ENCODE results near the gene KRTAP4-9.
"Not testable (repeated sequence)": the region's sequence is repeated elsewhere in the genome, so short reads cannot be mapped to it uniquely, and the experiment has no call there.

KRTAP4-9 gene

GRCh38 chr17:41101586-41102259, 3.5 kb upstream of the KRTAP4-9 start, which contains the start of gene KRTAP4-16:
Gene KRTAP4-16 (minus strand): TSS chr17:41102209. CDS start chr17:41102209, 0 bp downstream.
- no peak for TF ChIP-seq CTCF (IDR thresholded peaks at IDR 0.05; ENCODE audit: insufficient read depth, low read depth, low read length, missing control alignments)
- DNase-seq (ENCODE audit: low read depth), result no peak
- no peak within 1 kb of the TSS for H3K4me3 ChIP-seq (ENCODE audit: low read depth, low read length)

- TF ChIP-seq CTCF (IDR thresholded peaks at IDR 0.05; ENCODE audit: insufficient read depth, low read depth, low read length, missing control alignments), result no peak
- H3K4me3 ChIP-seq (ENCODE audit: low read depth, low read length), result no peak overlapping the region
- DNase-seq (ENCODE audit: low read depth), result no peak
Measured at GRCh38 chr17:41103896-41104295, 1.3 kb upstream of the KRTAP4-9 start.

DNA sequence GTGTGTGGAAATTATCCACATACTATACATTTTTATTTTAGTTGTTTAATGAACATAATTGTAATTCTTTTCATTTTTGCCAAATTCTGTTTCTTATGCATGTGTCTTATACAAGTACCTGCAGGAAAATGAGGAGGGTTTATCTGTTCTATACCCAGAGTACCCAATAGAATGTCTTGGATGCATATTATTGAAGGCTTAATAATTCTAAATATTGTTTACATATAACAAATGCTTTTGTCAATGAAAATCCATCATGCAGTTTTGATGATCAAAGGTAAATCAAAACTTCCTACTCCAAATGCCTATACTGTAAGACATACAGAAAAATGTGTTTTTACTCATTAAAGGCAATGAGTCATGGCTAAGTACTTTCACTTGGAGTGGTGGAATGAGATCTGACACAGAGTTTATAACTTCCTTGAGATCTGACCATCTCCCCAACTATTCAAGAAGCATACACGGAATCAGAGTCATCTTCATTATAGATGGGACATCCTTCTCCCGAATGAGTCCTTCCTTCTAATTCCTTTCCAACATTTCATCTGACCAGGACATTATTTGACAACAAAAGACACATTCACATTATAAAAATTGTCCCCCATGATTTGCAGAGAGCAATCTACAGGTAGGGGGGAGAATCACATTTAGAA, 677 bp upstream of the KRTAP4-9 start:
- not testable (repeated sequence) for DNase-seq (ENCODE audit: low read depth); H3K4me3 ChIP-seq (ENCODE audit: low read depth, low read length)

- TF ChIP-seq CTCF (IDR thresholded peaks at IDR 0.05; ENCODE audit: insufficient read depth, low read depth, low read length, missing control alignments), result no peak
- H3K4me3 ChIP-seq (ENCODE audit: low read depth, low read length), result no peak overlapping the region
- DNase-seq (ENCODE audit: low read depth), result no peak
Measured at GRCh38 chr17:41107941-41108450, 2.8 kb downstream of the KRTAP4-9 start.

DNA sequence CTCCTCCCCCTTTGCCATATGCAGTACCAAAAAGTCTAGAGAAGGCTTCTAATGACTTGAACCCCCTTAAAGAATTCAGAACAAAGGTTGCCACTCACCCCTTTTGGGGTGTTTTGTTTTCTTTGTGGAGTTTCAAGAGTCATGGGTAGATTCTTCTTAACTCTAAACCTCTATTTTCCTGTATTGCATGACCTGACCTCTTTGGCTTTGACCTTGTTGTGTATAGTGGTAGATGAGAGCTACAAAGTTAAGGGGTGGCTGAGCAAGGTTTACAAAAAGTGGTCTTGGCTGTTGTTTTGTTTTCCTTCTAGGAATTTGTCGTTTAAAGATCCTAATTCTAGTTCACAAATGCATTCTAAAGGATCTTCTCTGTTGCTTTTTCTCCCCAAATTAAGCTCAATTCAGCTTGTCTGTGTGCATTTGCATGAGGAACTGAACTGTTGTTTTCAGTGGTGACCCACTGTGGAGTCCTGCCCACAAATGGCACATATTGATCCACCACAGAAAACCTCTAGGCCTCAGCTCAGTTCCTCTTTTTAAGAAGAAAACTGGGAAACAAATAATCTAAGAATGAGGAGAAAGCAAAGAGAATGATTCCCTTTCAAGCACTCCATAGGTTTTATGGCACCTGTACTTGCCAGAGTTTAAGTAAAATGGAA, 3.7 kb downstream of the KRTAP4-9 start:
- not testable (repeated sequence) for H3K4me3 ChIP-seq (ENCODE audit: low read depth, low read length); DNase-seq (ENCODE audit: low read depth)

DNA sequence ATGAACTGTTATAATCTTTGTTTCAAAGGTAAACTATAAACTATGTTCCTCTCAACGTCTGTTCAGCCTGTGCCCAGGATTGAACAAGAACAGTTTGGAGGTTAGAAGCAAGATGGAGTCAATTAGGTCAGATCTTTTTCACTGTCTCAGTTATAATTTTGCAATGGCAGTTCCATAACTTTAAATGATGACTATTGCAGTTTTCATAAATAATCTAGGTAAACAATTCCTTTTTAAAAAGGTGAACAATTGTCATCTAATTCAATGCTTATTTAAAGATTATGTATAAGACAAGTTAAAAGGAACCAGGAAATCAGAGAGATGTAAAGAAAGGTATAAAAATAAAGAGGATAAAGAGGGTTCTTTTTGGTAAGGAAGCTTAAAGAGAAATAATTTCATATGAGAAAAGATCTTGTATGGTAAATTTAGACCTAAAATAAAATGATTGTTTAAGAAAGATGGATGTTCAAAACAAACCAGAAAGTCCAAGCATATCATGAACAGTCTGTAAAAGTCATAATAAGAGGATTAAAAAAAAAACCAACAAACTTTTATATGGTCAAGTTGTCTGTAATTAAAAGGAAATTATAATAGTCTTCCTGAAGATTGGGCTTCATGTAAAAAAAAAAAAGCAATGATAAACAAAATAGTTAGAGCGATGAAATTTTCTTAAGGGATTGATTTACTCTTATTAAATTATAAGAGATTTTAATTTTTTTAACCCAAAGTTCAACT, 6.1 kb downstream of the KRTAP4-9 start:
- no peak for TF ChIP-seq CTCF (IDR thresholded peaks at IDR 0.05; ENCODE audit: insufficient read depth, low read depth, low read length, missing control alignments)
- DNase-seq (ENCODE audit: low read depth), result no peak
- H3K4me3 ChIP-seq (ENCODE audit: low read depth, low read length), result no peak overlapping the region

GRCh38 chr17:41116297-41116696, 11.1 kb downstream of the KRTAP4-9 start:
- H3K4me3 ChIP-seq (ENCODE audit: low read depth, low read length), result no peak overlapping the region
- TF ChIP-seq CTCF (IDR thresholded peaks at IDR 0.05; ENCODE audit: insufficient read depth, low read depth, low read length, missing control alignments), result no peak
- DNase-seq (ENCODE audit: low read depth), result no peak

DNA sequence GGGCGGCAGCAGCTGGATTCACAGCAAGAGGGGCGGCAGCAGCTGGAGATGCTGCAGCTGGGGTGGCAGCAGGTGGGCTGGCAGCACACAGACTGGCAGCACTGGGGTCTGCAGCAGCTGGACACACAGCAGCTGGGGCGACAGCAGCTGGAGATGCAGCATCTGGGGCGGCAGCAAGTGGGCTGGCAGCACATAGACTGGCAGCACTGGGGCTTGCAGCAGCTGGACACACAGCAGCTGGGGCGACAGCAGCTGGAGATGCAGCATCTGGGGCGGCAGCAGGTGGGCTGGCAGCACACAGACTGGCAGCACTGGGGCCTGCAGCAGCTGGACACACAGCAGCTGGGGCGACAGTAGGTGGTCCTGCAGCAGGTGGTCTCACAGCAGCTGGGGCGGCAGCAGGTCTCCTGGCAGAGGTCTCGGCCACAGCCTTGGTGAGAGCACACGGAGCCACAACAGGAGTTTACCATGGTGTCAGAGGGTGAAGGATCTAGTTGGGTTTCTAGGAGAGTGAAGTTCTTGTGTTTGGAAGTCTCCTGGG, 12.7 kb downstream of the KRTAP4-9 start, which contains the start of gene KRTAP4-11:
Gene KRTAP4-11, minus strand, starts transcription at position 528 of the 541 bp plus-strand sequence. Its CDS starts 58 bp downstream, at position 470.
- not testable (repeated sequence) for DNase-seq (ENCODE audit: low read depth); H3K4me3 ChIP-seq (ENCODE audit: low read depth, low read length)
